Liver (tissue), 9 donors: ENCODE data around the gene LHFPL2. TPM values are rescaled to one million over a fixed set of nuclear protein-coding genes. Genes with fewer than 3 reads are reported as not detected.
A peak's percentile ranks its signal among the peaks of the same experiment; 100 is the strongest.

Source experiments
- DNase-seq: peaks from one replicate; pipeline ENCODE4 v3.0.0-alpha.2; 2017; ENCODE audit warnings: low spot score
- H3K27ac ChIP-seq, 2 donors: one replicate each; pipeline ENCODE4 v1.7.0; 2013; ENCODE audit warnings: inconsistent platforms in 2 of 2, low read length in 2 of 2, control low read depth in 1 of 2, low read depth in 1 of 2, mild to moderate bottlenecking in 1 of 2
- H3K27me3 ChIP-seq, 4 donors: one replicate each; pipeline versions ENCODE4 v1.6.1 to v1.7.0; 2013; ENCODE audit warnings: low read length in 3 of 4, inconsistent platforms in 1 of 4, mild to moderate bottlenecking in 1 of 4, moderate library complexity in 1 of 4; ENCODE audit not compliant: control insufficient read depth in 4 of 4, insufficient read depth in 4 of 4
- H3K36me3 ChIP-seq, 4 donors: one replicate each; pipeline versions ENCODE4 v1.6.1 to v1.7.0; 2013; ENCODE audit warnings: low read length in 3 of 4, mild to moderate bottlenecking in 3 of 4, low read depth in 1 of 4, moderate library complexity in 1 of 4; ENCODE audit not compliant: control insufficient read depth in 4 of 4, insufficient read depth in 3 of 4
- H3K4me1 ChIP-seq, 4 donors: one replicate each; pipeline versions ENCODE4 v1.6.1 to v1.7.0; 2013; ENCODE audit warnings: low read length in 3 of 4, mild to moderate bottlenecking in 3 of 4, moderate library complexity in 1 of 4; ENCODE audit not compliant: control insufficient read depth in 4 of 4, insufficient read depth in 4 of 4
- H3K4me3 ChIP-seq, 3 donors: one replicate each; pipeline versions ENCODE4 v1.6.1 to v1.7.0; 2013; ENCODE audit warnings: low read length in 3 of 3, control low read depth in 1 of 3, low read depth in 1 of 3, mild to moderate bottlenecking in 1 of 3
- H3K9ac ChIP-seq, 2 donors: one replicate each; pipeline ENCODE4 v1.7.0; 2013; ENCODE audit warnings: low read length in 2 of 2, mild to moderate bottlenecking in 2 of 2, moderate library complexity in 2 of 2, control low read depth in 1 of 2, low read depth in 1 of 2
- H3K9me3 ChIP-seq, 4 donors: one replicate each; pipeline versions ENCODE4 v1.6.1 to v1.7.0; 2013; ENCODE audit warnings: low read length in 3 of 4; ENCODE audit not compliant: control insufficient read depth in 4 of 4
- CTCF ChIP-seq: fragments of 150-350 bp; IDR thresholded peaks from 2 replicates; pipeline ENCODE4 v1.5.1; 2017; ENCODE audit warnings: improper control_type of control experiment, low read depth, low read length; ENCODE audit not compliant: missing input control
- EGR1 ChIP-seq, 2 donors: IDR thresholded peaks; 2 replicates each; pipeline ENCODE4 v1.6.1; 2016 to 2018; ENCODE audit warnings: antibody characterized with exemption in 2 of 2, low read depth in 2 of 2
- FOXA1 ChIP-seq: IDR thresholded peaks from 2 replicates; pipeline ENCODE4 v1.6.1; 2016; ENCODE audit warnings: antibody characterized with exemption
- FOXA2 ChIP-seq: IDR thresholded peaks from 2 replicates; pipeline ENCODE4 v1.6.1; 2016; ENCODE audit warnings: antibody characterized with exemption
- GABPA ChIP-seq, 2 donors: IDR thresholded peaks in 1 of 2; conservative IDR thresholded peaks in 1 of 2; 2 replicates each; pipeline ENCODE4 v1.6.1; 2016; ENCODE audit warnings: antibody characterized with exemption in 2 of 2, mild to moderate bottlenecking in 1 of 2, moderate library complexity in 1 of 2
- HNF4A ChIP-seq, 2 donors: conservative IDR thresholded peaks; 2 replicates each; pipeline ENCODE4 v1.6.1; 2016; ENCODE audit warnings: antibody characterized with exemption in 2 of 2, mild to moderate bottlenecking in 2 of 2
- HNF4G ChIP-seq: IDR thresholded peaks from 2 replicates; pipeline ENCODE4 v1.6.1; 2016; ENCODE audit warnings: antibody characterized with exemption
- JUND ChIP-seq, 2 donors: IDR thresholded peaks; 2 replicates each; pipeline ENCODE4 v1.6.1; 2016; ENCODE audit warnings: antibody characterized with exemption in 2 of 2
- NR2F2 ChIP-seq: IDR thresholded peaks from 2 replicates; pipeline ENCODE4 v1.6.1; 2016; ENCODE audit warnings: antibody characterized with exemption
- REST ChIP-seq: IDR thresholded peaks from 2 replicates; pipeline ENCODE4 v1.6.1; 2016; ENCODE audit warnings: antibody characterized with exemption, mild to moderate bottlenecking
- SP1 ChIP-seq: IDR thresholded peaks from 2 replicates; pipeline ENCODE4 v1.6.1; 2018; ENCODE audit warnings: antibody characterized with exemption, mild to moderate bottlenecking
- YY1 ChIP-seq: IDR thresholded peaks from 2 replicates; pipeline ENCODE4 v1.6.1; 2016; ENCODE audit warnings: antibody characterized with exemption, mild to moderate bottlenecking
- ZBTB33 ChIP-seq: IDR thresholded peaks from 2 replicates; pipeline ENCODE4 v1.6.1; 2016; ENCODE audit warnings: antibody characterized with exemption
- WGBS: extraction: QIAGEN DNeasy Blood & Tissue Kit; methylation state at CpG from one replicate; pipeline ENCODE4 v1.1.7; 2013; 5-methylcytosine and 5-hydroxymethylcytosine counted together
- polyA plus RNA-seq, 2 donors: library from polyadenylated mRNA; stranded (reverse) in 1 of 2; unstranded in 1 of 2; fragments of 200-250 nt in 1 of 2; fragments of >200 nt in 1 of 2; fragmentation: Nextera tagmentation in 1 of 2; extraction: Ambion mirVana in 1 of 2; gene quantifications; one replicate each; pipeline versions ENCODE4 v1.2.1 to v1.2.3, GENCODE V29; 2013 to 2015
- total RNA-seq, 2 donors: library from RNA; depleted of rRNA; stranded (reverse); fragments of >200 nt; gene quantifications; one replicate each; pipeline ENCODE4 v1.2.3, GENCODE V29; 2014
- TF ChIP-seq, protein P1 (sequence below): IDR thresholded peaks from 2 replicates; pipeline ENCODE4 v1.6.1; 2016; ENCODE audit warnings: antibody characterized with exemption
- donor health status: healthy.
- donor health status: healthy.
- donor health status: healthy.
- donor health status: healthy.
- donor health status: healthy.

LHFPL2 gene
- total and polyA plus RNA-seq, 4 donors = 1.6 to 9.4 (median 5.6) TPM

- no peak for TF ChIP-seq HNF4G
- TF ChIP-seq ZBTB33 = no peak
- no peak for TF ChIP-seq FOXA1
- TF ChIP-seq YY1 = no peak
Observed at GRCh38 chr5:78557601-78558000, 91.0 kb downstream of the LHFPL2 start (continued).

DNA sequence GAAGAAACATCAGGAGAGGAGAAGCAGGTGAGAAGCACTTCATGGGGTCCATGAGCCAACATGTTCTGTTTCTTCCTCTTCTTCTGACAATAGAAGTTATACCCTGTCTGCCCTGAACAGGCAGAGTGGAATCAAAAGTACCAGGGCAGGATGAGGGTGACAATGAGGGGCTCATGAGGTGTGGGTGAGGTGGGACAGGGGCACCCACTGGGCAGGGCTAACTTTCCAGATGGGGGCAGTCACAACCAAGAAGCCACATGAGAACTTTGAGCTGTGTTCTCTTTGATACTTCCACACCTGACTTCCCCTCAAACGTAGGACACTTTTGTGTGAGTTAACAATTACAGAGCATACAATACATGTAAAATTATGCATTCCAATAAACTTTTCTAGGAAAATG is 92.7 kb downstream of the LHFPL2 start:
- peaks cover 0 to 4% (median 2%) of the 10 kb centered on the region in 4 donors for H3K27me3 ChIP-seq
- WGBS = 74% methylated on average over 1 of the region's 1 CpG
- H3K9ac ChIP-seq = no peak overlapping the region
- no peak overlapping the region for H3K27ac ChIP-seq
- no peak for TF ChIP-seq HNF4G
- no peak for TF ChIP-seq GABPA (IDR thresholded peaks at IDR 0.05 in 1 of 2, conservative IDR thresholded peaks at IDR 0.05 in 1 of 2)
- no peak for TF ChIP-seq JUND (IDR thresholded peaks at IDR 0.05)
- TF ChIP-seq, protein P1, sequence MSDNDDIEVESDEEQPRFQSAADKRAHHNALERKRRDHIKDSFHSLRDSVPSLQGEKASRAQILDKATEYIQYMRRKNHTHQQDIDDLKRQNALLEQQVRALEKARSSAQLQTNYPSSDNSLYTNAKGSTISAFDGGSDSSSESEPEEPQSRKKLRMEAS = no peak
- peak; percentile 31 for DNase-seq
- H3K4me3 ChIP-seq = no peak overlapping the region
- H3K4me1 ChIP-seq = no peaks in the 10 kb centered on the region
- no peaks in the 10 kb centered on the region for H3K9me3 ChIP-seq
- H3K36me3 ChIP-seq = no peaks in the 10 kb centered on the region

DNA sequence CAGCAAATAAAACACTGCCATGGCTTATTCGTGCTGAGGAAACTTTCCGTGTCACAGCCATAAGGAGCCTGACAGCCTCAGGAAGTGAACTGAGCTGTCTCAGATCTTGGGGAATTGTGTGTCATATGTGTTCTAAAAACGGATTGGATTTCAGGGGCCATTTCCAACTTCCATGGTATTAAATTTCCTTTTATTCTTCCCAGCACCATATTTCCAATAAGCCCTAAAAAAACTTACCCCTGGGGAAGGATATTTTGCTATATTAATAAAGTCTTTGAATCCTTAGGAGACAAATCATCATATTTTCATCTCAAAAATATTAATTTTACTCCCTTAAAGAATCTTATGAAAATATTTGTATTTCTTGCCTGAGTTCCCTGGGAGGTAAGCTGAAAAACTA is 93.9 kb downstream of the LHFPL2 start:
- no peak overlapping the region for H3K4me3 ChIP-seq
- no peak overlapping the region for H3K27ac ChIP-seq
- no peak overlapping the region for H3K9ac ChIP-seq
- no peaks in the 10 kb centered on the region for H3K4me1 ChIP-seq
- H3K36me3 ChIP-seq = no peaks in the 10 kb centered on the region
- no peaks in the 10 kb centered on the region for H3K9me3 ChIP-seq
- TF ChIP-seq FOXA1 = no peak
- no peak for TF ChIP-seq EGR1 (IDR thresholded peaks at IDR 0.05; ENCODE audit: low read depth in 2 of 2)
- TF ChIP-seq CTCF = no peak
- TF ChIP-seq SP1 = no peak
- no peak for TF ChIP-seq JUND (IDR thresholded peaks at IDR 0.05)
- TF ChIP-seq REST = no peak
- TF ChIP-seq NR2F2 = no peak
- no peak for TF ChIP-seq ZBTB33
- no peak for TF ChIP-seq HNF4A (conservative IDR thresholded peaks at IDR 0.05)
- no peak for TF ChIP-seq FOXA2
- no peak for DNase-seq
- WGBS = 89% methylated on average over 3 of the region's 3 CpGs
- peaks cover 0 to 3% (median 1%) of the 10 kb centered on the region in 4 donors for H3K27me3 ChIP-seq
